ENCODE measurements around the gene ANKRD10. TPM values are rescaled to one million over a fixed set of nuclear protein-coding genes. Genes with fewer than 3 reads are reported as not detected.

The ANKRD10 gene
- 109 and 120 TPM in 2 replicates for total RNA-seq (2022)
- Bru-seq, nascent RNA, result percentile 98 among the genes with signal in this experiment
- percentile 95 among the genes with signal in this experiment for BruChase-seq, experiment 1, labeled RNA remaining after a 6-hour chase
- percentile 98 among the genes with signal in this experiment for BruChase-seq, experiment 2, labeled RNA remaining after a 2-hour chase
- long read RNA-seq, transcript ANKRD10-201 (6 exons, 2,495 nt), result major isoform, 13 of 46 reads
- long read RNA-seq, partial matches to known transcripts, result 12 of 46 reads
- long read RNA-seq, other reads (novel, unspliced or antisense), result 20 of 46 reads

DNA sequence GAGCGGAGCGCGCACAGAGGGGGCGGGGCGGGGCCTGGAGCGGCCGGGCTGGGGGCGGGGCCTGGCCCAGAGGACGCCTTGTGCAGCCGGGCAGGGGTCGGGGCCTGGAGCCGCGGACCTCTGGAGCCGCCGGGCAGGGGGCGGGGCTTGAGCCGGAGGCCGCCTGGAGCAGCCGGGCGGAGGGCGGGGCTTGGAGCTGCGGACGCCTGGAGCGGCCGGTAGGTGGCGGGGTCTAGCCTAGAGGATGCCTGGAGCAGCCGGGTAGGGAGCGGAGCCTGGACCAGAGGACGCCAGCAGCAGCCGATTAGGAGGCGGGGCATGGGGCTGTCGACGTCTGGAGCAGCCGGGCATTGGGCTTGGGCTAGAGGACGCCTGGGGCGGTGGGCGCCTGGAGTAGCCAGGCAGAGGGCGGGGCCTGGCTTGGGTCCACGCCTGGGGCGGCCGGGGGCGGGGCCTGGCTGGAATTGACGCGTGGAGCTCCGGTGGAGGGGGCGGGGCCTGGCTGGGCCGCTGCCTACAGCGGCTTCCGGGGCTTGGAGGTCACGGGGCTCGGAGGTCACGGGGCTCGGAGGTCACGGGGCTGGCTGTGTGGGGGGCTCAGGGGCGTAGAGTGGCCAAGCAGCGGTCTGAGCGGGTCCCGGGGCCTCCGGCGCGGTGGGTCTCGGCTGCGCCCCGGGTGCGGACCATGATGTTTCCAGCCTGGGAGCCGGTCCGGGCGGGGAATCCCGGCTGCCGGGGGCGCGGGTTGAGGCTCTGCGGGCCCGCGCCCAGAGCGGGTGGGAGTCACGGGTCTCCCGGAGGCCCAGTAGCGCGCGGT is at the start of gene ANKRD10:
Gene ANKRD10, minus strand, starts transcription at position 13 of the 817 bp plus-strand sequence. CDS start 135 bp downstream, outside the sequence.
- peak within 1 kb of the TSS; percentile 89 for H3K27ac Mint-ChIP-seq (ENCODE audit: unreplicated experiment)
- peaks cover 48% of the 10 kb centered on the region for H3K36me3 Mint-ChIP-seq (ENCODE audit: insufficient read depth, unreplicated experiment)
- H3K4me1 Mint-ChIP-seq (ENCODE audit: low read depth, unreplicated experiment), result no peaks in the 10 kb centered on the region
- no TSS peak for BruUV-seq (replicated peaks)
- TF ChIP-seq, protein P1, sequence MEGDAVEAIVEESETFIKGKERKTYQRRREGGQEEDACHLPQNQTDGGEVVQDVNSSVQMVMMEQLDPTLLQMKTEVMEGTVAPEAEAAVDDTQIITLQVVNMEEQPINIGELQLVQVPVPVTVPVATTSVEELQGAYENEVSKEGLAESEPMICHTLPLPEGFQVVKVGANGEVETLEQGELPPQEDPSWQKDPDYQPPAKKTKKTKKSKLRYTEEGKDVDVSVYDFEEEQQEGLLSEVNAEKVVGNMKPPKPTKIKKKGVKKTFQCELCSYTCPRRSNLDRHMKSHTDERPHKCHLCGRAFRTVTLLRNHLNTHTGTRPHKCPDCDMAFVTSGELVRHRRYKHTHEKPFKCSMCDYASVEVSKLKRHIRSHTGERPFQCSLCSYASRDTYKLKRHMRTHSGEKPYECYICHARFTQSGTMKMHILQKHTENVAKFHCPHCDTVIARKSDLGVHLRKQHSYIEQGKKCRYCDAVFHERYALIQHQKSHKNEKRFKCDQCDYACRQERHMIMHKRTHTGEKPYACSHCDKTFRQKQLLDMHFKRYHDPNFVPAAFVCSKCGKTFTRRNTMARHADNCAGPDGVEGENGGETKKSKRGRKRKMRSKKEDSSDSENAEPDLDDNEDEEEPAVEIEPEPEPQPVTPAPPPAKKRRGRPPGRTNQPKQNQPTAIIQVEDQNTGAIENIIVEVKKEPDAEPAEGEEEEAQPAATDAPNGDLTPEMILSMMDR (IDR thresholded peaks at IDR 0.05; ENCODE audit: unreplicated experiment), result peak; percentile 36
- DNase-seq, result peak; percentile 94
- CTCF ChIA-PET, result interaction anchor here (0.5 to 0.7 kb wide), 2 partner anchors 8 to 1465 kb away, joined by 4 to 7 read pairs; no protein-coding TSS in a partner anchor
- H3K9me3 Mint-ChIP-seq (ENCODE audit: low read depth, unreplicated experiment), result no peaks in the 10 kb centered on the region
- peak within 1 kb of the TSS; percentile 65 for H3K4me3 Mint-ChIP-seq (ENCODE audit: low read depth, unreplicated experiment)
- intact Hi-C loops (cut with micrococcal nuclease; ENCODE audit: unreplicated experiment), result loop anchor here (10.0 kb wide), 1 partner anchor 140 kb away; no protein-coding TSS in a partner anchor
- no peaks in the 10 kb centered on the region for H3K27me3 Mint-ChIP-seq (ENCODE audit: unreplicated experiment)

DNA sequence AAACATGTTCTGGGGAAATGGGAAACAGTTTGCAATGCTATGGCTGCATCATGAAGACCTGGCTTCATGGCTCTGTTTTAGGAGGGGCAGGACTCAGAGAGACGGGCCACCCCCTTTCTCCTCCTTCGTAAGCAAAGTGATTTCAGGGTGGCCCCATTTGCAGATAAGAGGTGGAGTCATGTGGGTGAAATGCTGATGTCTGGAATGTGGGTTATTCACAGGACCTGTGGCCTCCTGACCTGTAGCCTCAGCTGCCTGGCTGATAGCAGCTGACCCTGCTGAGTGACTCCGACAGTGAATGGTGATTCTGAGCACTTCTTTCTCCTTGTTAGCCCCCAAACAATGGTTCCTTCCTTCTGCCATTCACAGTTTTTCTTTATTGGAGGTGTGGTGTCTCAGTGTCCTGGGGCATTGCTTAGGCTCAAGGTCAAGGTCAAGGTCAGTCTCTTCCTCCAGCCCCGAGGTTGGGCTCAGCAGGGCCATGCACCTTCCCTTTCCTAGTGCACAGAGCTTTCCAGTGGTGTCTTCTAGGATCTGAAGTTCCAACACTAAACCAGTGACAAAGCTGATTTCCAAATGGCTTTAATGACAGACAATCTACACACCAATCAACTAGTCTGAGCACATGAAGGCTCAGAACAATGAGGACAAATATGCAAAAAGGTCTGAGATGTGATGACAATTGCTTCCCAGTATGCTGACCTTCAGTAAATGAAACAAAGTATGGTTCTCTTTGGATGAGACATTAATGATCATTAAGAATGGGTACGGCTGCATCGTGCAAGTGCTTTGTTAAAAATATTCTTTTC is 49.6 kb upstream of the ANKRD10 start:
- H3K9me3 Mint-ChIP-seq (ENCODE audit: low read depth, unreplicated experiment), result peaks cover 2% of the 10 kb centered on the region
- BruUV-seq (replicated peaks), result TSS peak; percentile 45
- no peaks in the 10 kb centered on the region for H3K27me3 Mint-ChIP-seq (ENCODE audit: unreplicated experiment)
- H3K4me3 Mint-ChIP-seq (ENCODE audit: low read depth, unreplicated experiment), result no peak overlapping the region
- H3K27ac Mint-ChIP-seq (ENCODE audit: unreplicated experiment), result peak overlapping the region; percentile 98
- DNase-seq, result no peak
- intact Hi-C loops (cut with micrococcal nuclease; ENCODE audit: unreplicated experiment), result loop anchor here (2.0 kb wide), 1 partner anchor 48 kb away; no protein-coding TSS in a partner anchor
- H3K36me3 Mint-ChIP-seq (ENCODE audit: insufficient read depth, unreplicated experiment), result peaks cover 9% of the 10 kb centered on the region
- no peaks in the 10 kb centered on the region for H3K4me1 Mint-ChIP-seq (ENCODE audit: low read depth, unreplicated experiment)
- CTCF ChIA-PET, result no interaction called here
- TF ChIP-seq, protein P1 (IDR thresholded peaks at IDR 0.05; ENCODE audit: unreplicated experiment), result no peak

DNA sequence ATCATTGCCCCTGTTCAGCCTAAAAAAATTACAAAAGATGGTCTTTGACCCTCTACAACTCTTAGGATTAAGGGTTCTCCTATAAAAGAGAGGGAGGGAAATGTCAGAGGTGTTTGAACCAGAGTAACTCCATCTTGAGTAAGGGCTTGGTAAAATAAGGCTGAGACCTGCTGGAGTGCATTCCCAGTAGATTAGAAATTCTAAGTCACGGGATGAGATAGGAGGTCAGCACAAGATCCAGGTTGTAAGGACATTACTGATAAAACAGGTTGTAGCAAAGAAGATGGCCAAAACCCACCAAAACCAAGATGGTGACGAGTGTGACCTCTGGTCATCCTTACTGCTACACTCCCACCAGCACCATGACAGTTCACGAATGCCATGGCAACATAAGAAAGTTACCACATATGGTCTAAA is 48.7 kb upstream of the ANKRD10 start:
- no peaks in the 10 kb centered on the region for H3K27me3 Mint-ChIP-seq (ENCODE audit: unreplicated experiment)
- no TSS peak for BruUV-seq (replicated peaks)
- no peaks in the 10 kb centered on the region for H3K4me1 Mint-ChIP-seq (ENCODE audit: low read depth, unreplicated experiment)
- no peak overlapping the region for H3K27ac Mint-ChIP-seq (ENCODE audit: unreplicated experiment)
- peaks cover 2% of the 10 kb centered on the region for H3K9me3 Mint-ChIP-seq (ENCODE audit: low read depth, unreplicated experiment)
- DNase-seq, result no peak
- H3K4me3 Mint-ChIP-seq (ENCODE audit: low read depth, unreplicated experiment), result no peak overlapping the region
- TF ChIP-seq, protein P1 (IDR thresholded peaks at IDR 0.05; ENCODE audit: unreplicated experiment), result no peak
- intact Hi-C loops (cut with micrococcal nuclease; ENCODE audit: unreplicated experiment), result no loop called here
- CTCF ChIA-PET, result no interaction called here
- peaks cover 9% of the 10 kb centered on the region for H3K36me3 Mint-ChIP-seq (ENCODE audit: insufficient read depth, unreplicated experiment)

DNA sequence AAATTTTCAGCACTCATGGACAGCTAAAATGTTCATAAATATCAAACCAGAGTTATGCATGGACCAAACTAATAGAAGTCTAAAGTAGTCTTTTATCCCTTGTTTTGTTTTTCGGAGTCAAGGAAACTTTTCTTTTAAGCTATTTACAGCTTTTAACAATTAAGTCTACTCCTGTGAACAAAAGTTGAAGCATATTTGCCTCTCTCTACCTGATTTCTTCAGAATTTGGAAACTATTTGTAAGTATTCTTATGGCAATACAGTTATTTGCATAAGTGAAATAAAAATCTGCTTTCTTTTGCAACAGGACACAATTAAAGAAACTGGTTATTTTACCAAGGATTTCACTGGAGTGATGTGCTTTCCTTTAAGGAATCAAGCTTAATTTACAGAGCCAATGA is 47.1 kb upstream of the ANKRD10 start:
- peaks cover 14% of the 10 kb centered on the region for H3K36me3 Mint-ChIP-seq (ENCODE audit: insufficient read depth, unreplicated experiment)
- CTCF ChIA-PET, result no interaction called here
- no peak overlapping the region for H3K27ac Mint-ChIP-seq (ENCODE audit: unreplicated experiment)
- intact Hi-C loops (cut with micrococcal nuclease; ENCODE audit: unreplicated experiment), result no loop called here
- H3K9me3 Mint-ChIP-seq (ENCODE audit: low read depth, unreplicated experiment), result no peaks in the 10 kb centered on the region
- H3K4me3 Mint-ChIP-seq (ENCODE audit: low read depth, unreplicated experiment), result no peak overlapping the region
- no peaks in the 10 kb centered on the region for H3K4me1 Mint-ChIP-seq (ENCODE audit: low read depth, unreplicated experiment)
- H3K27me3 Mint-ChIP-seq (ENCODE audit: unreplicated experiment), result no peaks in the 10 kb centered on the region
- TF ChIP-seq, protein P1 (IDR thresholded peaks at IDR 0.05; ENCODE audit: unreplicated experiment), result no peak
- no peak for DNase-seq
- BruUV-seq (replicated peaks), result no TSS peak

Data from Calu3 (cell line).